Right lobe of liver (tissue), 6 donors: ENCODE measurements around the gene HES6. TPM values are rescaled to one million over a fixed set of nuclear protein-coding genes. Genes with fewer than 3 reads are reported as not detected.

Experiments used
- ATAC-seq, 4 donors: fragments of 200-7000 bp; cut with Tn5 transposase; one replicate each; pipeline ENCODE4 v1.9.1; 2020; ENCODE audit warnings: mild to moderate bottlenecking in 4 of 4, moderate library complexity in 4 of 4
- DNase-seq, 3 donors: peaks; one replicate each; pipeline ENCODE4 v3.0.0-alpha.2; 2020
- H3K27ac ChIP-seq, 3 donors: fragments of 200-600 bp; one replicate each; pipeline ENCODE4 v1.8.0; 2022
- H3K27me3 ChIP-seq, 2 donors: fragments of 200-600 bp; one replicate each; pipeline ENCODE4 v1.8.0; 2022
- H3K36me3 ChIP-seq, 4 donors: fragments of 200-600 bp; sonication (generic) in 1 of 4; one replicate each; pipeline versions ENCODE4 v1.5.1 to v1.8.0; 2017 to 2022; ENCODE audit warnings: control low read depth in 1 of 4
- H3K4me1 ChIP-seq, 4 donors: fragments of 200-600 bp; sonication (generic) in 1 of 4; one replicate each; pipeline versions ENCODE4 v1.5.1 to v1.8.0; 2017 to 2022; ENCODE audit warnings: control low read depth in 1 of 4
- H3K4me3 ChIP-seq, 3 donors: fragments of 200-600 bp; one replicate each; pipeline ENCODE4 v1.8.0; 2022
- H3K9me3 ChIP-seq, 4 donors: fragments of 200-600 bp; sonication (generic) in 1 of 4; one replicate each; pipeline versions ENCODE4 v1.5.1 to v1.8.0; 2017 to 2022; ENCODE audit warnings: control low read depth in 1 of 4
- CTCF ChIP-seq, 4 donors: fragments of 200-600 bp in 3 of 4; fragments of 450-650 bp in 1 of 4; IDR thresholded peaks; one replicate each; pipeline versions ENCODE4 v1.5.1 to v1.8.0; 2016 to 2022; ENCODE audit warnings: antibody characterized with exemption in 4 of 4, mild to moderate bottlenecking in 2 of 4
- POLR2A ChIP-seq: fragments of 450-650 bp; IDR thresholded peaks from one replicate; pipeline ENCODE4 v1.6.1; 2017; ENCODE audit warnings: antibody characterized with exemption, mild to moderate bottlenecking
- WGBS: methylation state at CpG from one replicate; pipeline ENCODE4 v1.1.6; 2018; ENCODE audit warnings: low coverage, low lambda C conversion rate; ENCODE audit not compliant: insufficient coverage; ENCODE audit errors: missing lambda C conversion rate; 5-methylcytosine and 5-hydroxymethylcytosine counted together
- intact Hi-C, 2 donors: fragments of 100-400 bp; cut with DNase I; formaldehyde crosslinking; loops; one replicate each; pipeline versions ENCODE4 v1.11.2 to v1.14.1; 2022
- total RNA-seq, 6 experiments: library from RNA; depleted of rRNA in 2 of 6; stranded (reverse); fragments of >200 nt in 2 of 6; fragmentation: NEBNext Ultra II Directional in 3 of 6; extraction: Animal tissue kit (Norgen Biotek cat#: 25700) in 3 of 6; gene quantifications; one replicate each; pipeline versions ENCODE4 v1.1.0 to v1.2.4, GENCODE V29; 2016 to 2023
- donor health status: DM: no; HTN: yes; CAD: no.
- donor health status: DM: no; HTN: no; CAD: no.
- donor health status: DM: no; HTN: no; CAD: no.
- donor health status: DM: no; HTN: yes; CAD: no.
- donor health status: DM: no; HTN: yes; CAD: no.

Gene HES6
- total RNA-seq, 6 experiments from 2014 or later: 1.7 to 8.3 (median 3.8) TPM

DNA sequence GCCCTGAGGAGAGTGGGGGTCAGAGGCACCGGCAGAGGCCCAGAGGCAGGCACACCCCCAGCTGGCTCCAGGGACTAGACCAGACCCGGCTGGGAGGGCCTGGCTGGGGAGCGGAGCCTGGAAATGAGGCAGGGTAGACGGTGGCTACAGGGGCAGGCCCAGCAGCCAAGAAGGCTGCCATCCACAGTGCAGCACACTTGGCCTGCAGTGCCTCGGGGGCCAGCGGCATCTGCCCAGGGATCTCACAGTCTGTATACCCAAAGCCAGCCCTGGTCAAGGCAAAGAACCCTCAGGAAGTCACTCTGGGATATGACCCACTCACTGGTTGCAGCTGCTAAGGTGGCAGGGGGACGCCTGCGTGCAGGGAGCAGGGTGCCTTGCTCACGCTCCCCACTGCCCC is 30.8 kb upstream of the HES6 start:
- Histone ChIP-seq H3K27me3 (no peaks in the 10 kb centered on the region), H3K9me3 (no peaks in the 10 kb centered on the region), H3K36me3 (peaks cover 0 to 27% (median 14%) of the 10 kb centered on the region in 4 donors), H3K4me1 (peaks cover 0 to 19% (median 7%) of the 10 kb centered on the region in 4 donors), H3K4me3 (no peak overlapping the region), H3K27ac (no peak overlapping the region)
- DNase-seq (peak in 1 of 3 donors; percentile 53), ATAC-seq (no peak)
- TF ChIP-seq CTCF (IDR thresholded peaks at IDR 0.05) (no peak), POLR2A (no peak)
- intact Hi-C loops: no loop called here
- WGBS: 100% methylated on average over 1 of the region's 9 CpGs

GRCh38 chr2:238269741-238270140 is 29.9 kb upstream of the HES6 start:
- Histone ChIP-seq H3K4me1 (peaks cover 0 to 14% (median 5%) of the 10 kb centered on the region in 4 donors), H3K4me3 (no peak overlapping the region), H3K27ac (no peak overlapping the region), H3K27me3 (no peaks in the 10 kb centered on the region), H3K9me3 (no peaks in the 10 kb centered on the region), H3K36me3 (peaks cover 0 to 32% (median 12%) of the 10 kb centered on the region in 4 donors)
- 100% methylated on average over 2 of the region's 6 CpGs for WGBS
- ATAC-seq: no peak
- peak in 1 of 3 donors; percentile 5 for DNase-seq
- intact Hi-C loops: no loop called here
- TF ChIP-seq CTCF (IDR thresholded peaks at IDR 0.05) (no peak), POLR2A (no peak)

GRCh38 chr2:238267884-238268680 is 28.2 kb upstream of the HES6 start:
- DNase-seq: peak in 2 of 3 donors; percentile 13 to 44
- no peak overlapping the region for H3K4me3 ChIP-seq
- ATAC-seq: no peak
- 84% methylated on average over 6 of the region's 20 CpGs for WGBS
- TF ChIP-seq POLR2A: no peak
- TF ChIP-seq CTCF (IDR thresholded peaks at IDR 0.05): peak in 1 of 4 donors; percentile 5
- H3K9me3 ChIP-seq: no peaks in the 10 kb centered on the region
- H3K27ac ChIP-seq: no peak overlapping the region
- intact Hi-C loops: no loop called here
- H3K27me3 ChIP-seq: no peaks in the 10 kb centered on the region
- H3K4me1 ChIP-seq: peaks cover 0 to 12% (median 2%) of the 10 kb centered on the region in 4 donors
- peaks cover 0 to 31% (median 12%) of the 10 kb centered on the region in 4 donors for H3K36me3 ChIP-seq

GRCh38 chr2:238267341-238267710 is 27.5 kb upstream of the HES6 start:
- Histone ChIP-seq H3K36me3 (peaks cover 0 to 24% (median 12%) of the 10 kb centered on the region in 4 donors), H3K4me3 (no peak overlapping the region), H3K9me3 (no peaks in the 10 kb centered on the region), H3K4me1 (peaks cover 0 to 19% (median 4%) of the 10 kb centered on the region in 4 donors), H3K27ac (no peak overlapping the region), H3K27me3 (no peaks in the 10 kb centered on the region)
- DNase-seq (peak in 2 of 3 donors; percentile 5 to 11), ATAC-seq (no peak)
- no CpG with 5 or more reads among the region's 1 CpG for WGBS
- no peak for TF ChIP-seq CTCF (IDR thresholded peaks at IDR 0.05)
- no peak for TF ChIP-seq POLR2A
- intact Hi-C loops: no loop called here
